GM19043 (cell line): ENCODE results near the gene NDFIP1.
"Not testable (repeated sequence)": the region's sequence is repeated elsewhere in the genome, so short reads cannot be mapped to it uniquely, and the experiment has no call there.

ENCODE experiments used
- ATAC-seq: cut with Tn5 transposase; IDR thresholded peaks from one replicate; pipeline ENCODE4 v1.9.1; 2021; ENCODE audit warnings: low read depth; ENCODE audit not compliant: unreplicated experiment

The NDFIP1 gene, protein sequence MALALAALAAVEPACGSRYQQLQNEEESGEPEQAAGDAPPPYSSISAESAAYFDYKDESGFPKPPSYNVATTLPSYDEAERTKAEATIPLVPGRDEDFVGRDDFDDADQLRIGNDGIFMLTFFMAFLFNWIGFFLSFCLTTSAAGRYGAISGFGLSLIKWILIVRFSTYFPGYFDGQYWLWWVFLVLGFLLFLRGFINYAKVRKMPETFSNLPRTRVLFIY

DNA sequence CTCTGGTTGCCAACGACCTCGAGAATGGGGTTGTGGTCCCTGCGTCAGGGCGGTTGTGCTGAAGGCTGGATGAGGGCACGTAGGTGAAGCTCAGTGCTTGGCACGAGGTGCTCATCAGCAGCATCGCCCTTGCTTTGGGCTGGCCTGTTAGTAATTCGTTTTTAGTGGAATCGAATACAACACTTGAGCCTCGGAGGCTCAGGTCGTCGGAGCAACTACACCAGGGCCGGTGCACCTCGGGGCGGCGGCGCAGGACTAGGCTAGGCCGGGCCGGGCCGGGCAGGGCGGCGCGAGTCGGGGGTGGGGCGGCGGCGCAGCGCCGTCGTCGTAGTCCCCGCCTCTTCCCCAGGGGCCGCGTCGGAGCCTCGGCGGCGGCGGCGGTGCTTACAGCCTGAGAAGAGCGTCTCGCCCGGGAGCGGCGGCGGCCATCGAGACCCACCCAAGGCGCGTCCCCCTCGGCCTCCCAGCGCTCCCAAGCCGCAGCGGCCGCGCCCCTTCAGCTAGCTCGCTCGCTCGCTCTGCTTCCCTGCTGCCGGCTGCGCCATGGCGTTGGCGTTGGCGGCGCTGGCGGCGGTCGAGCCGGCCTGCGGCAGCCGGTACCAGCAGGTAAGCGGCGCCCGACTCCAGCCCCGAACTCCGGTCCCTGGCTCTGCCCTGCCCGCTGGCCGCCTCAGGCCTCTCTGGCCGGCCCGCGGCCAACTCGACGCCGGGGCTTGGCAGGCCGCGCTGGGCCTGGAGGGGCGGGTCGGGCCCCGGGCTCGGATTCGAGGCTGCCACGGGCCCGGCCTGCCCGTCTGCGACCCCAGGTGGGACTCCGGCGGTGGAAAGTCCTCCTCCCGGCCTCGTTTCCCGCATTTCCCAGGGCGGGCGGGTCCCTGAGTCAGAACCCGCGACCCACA is at the start of gene NDFIP1:
NDFIP1 (plus strand) TSS at position 348 of the 899 bp plus-strand sequence; CDS start at position 544, 196 bp downstream.
- peak; percentile 97 for ATAC-seq

DNA sequence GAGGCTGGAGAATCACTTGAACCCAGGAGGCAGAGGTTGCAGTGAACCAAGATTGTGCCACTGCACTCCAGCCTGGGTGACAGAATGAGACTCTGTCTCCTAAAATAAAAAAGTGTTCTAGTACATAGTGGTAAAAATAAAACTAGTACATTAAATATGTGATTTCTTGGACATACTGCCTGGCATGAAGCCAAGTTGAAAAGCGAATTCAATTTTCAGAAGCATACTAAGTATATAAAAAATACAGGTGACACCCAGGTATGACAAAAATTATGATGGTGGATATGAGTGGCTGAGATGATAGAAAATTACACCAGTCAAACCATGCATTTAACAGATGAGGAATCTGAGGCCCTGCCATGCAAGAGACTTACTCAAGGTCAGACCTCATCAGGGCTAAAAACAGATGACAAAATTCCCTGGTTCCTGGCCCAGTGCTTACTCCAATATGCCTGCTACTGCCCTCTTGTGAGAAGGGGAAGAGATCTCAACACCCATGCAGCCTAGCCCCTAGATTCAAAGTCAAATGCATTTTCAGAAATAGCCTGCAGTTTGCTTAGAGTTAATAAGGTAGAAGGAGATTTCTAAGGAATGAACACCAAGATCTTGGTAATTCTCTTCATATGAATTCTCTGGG is 49.2 kb upstream of the NDFIP1 start:
- ATAC-seq: no peak

DNA sequence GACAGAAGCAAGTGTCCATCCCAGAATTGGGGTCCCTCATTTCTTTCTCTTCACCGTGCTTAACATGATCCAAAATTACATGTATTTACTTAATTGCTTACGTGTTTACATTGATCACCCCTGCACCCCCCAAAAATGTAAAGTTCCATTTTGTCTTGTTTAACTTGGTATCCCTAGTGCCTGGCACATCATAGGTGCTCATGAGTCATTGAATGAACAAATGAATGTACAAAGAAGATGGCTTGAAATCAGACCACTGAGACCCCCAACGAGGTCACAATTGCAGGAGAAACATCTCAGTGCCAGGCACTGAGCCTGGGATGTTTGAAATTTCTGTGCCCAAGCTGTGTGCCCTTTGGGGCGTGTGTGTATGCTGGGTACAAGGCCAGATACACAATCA is 45.2 kb upstream of the NDFIP1 start:
- no peak for ATAC-seq

DNA sequence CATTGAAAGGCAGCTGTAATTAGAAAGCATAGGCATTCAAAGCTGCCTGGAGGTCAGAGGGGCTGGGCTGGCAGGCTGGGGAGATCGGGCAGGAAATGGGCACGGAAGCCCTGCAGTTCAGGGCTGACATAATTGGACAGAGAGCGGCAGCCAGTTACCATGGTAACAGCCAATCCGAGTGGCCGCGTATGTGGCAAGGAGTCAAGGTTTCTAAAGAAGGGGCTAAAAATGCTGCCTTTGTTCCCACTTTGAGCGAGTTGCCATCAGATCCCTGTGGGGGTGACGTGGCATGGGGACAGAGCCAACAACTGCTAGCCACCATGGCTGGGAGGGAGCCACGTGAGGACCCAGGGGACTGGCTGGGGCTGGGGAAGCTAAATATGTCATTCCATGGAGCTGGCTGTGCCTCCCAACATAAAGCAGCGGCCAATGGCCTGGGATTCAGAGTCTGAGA is 44.7 kb upstream of the NDFIP1 start:
- ATAC-seq: no peak

DNA sequence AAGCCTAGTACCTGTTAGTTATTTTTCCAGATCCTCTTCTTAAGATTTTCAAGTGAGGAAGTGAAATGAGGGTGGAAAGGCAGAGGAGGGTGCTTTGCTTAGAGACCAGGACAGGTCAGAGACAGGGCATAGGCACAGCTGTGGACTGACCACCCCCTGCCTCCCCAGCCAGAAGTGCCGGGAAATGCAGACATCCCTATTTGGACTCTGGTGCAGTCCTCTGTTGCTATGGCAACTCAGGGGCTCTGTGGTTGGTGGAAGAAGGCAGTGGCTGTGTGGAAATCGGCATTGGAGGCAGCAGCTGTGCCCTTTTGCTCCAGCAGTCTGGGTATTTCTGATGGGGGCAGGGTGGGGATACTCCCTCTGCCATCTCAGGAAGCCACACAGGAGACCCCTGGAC is 43.3 kb upstream of the NDFIP1 start:
- no peak for ATAC-seq

DNA sequence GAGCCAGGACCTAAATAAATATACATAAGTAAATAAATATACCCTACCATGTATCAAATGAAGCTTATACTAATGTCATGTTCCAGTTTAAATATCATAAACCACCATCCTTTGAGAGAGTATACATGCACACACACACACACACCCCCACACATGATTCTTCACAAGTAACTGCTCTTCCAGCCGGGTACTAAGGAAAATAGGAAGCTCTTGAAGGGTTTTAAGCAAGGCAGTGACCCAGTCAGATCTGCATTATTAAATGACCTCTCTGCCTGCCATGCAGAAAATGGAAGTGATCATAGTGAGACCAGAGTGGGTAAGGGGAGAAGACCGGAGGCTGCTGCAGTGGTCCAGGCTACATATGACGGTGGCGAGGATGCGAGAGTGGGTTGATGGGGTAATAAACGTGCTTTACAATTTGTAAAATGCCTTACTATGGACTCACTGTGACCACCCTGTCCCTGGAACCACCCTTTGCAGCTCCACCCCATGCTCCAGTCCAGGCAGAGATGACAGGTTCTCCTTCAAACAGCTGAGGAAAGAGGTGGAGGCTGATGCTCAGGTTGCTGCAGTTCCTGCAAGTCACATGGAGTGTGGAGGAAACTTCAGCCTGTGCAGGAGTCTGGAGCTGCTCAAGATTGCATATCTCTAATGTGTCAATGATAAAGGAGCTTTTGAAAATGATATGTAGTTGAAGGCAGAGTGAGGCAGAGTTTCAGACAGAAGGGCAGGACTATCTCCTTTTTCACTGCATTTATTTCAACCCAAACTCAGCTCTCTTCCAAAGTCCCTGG is 38.8 kb upstream of the NDFIP1 start:
- no peak for ATAC-seq

DNA sequence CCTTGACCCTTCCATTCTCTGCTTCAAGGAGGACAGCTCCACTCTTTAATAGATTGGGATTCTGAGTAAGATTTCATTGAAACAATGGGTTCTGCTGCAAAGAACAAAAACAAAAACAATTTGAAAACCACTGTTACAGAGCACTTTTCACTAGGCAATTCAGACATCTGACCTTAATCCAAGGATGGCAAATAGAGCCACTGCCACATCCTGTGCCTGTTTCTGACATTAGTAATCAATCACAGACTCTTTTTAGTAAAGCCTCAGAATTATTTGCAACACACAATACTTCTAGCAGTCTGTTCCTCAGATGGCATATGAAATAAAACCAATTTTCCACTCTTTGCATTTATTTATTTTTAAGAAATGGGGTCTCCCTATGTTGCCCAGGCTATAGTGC is 37.8 kb upstream of the NDFIP1 start:
- no peak for ATAC-seq

DNA sequence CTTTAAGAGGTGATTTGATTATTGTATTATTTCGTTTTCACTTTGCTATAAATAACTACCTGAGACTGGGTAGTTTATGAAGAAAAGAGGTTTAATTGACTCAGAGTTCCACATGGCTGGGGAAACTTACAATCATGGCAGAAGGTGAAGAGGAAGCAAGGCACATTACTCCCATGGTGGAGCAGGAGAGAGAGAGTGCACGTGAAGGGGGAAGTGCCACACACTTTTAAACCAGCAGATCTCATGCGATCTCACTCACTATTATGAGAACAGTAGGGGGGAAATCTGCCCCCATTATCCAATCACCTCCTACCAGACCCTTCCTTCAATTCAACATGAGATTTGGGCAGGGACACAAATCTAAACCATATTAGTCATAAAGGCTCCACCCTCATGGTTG is 36.1 kb upstream of the NDFIP1 start:
- ATAC-seq: no peak

DNA sequence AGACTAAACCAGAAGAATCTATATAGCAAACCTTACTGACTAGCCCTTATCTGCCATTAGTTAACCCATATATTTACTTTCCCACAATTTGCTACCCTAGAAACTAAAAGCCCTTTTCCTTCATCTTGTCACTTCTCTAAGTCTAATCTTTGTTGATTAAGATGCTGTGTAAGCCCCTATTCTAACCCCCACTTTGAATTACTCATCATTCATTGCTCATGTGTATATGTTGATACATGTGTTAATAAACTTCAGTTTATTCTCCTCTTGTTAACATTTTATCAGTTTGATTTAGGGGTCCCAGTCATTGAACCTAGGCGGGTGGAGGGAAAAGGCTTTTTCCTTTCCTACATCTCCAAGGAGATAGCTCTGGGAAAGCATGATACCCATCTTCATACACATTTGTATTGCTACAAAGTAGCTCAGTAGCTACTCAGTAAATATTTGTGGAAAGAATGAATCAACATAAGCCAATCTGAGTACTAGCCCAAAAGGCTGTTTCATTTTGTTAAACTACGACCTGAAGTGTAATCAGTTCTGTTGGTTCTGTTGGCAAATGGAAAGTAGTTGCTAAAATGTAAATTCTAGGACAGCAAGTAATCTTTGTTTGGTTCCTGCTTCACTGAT is 35.1 kb upstream of the NDFIP1 start:
- no peak for ATAC-seq

DNA sequence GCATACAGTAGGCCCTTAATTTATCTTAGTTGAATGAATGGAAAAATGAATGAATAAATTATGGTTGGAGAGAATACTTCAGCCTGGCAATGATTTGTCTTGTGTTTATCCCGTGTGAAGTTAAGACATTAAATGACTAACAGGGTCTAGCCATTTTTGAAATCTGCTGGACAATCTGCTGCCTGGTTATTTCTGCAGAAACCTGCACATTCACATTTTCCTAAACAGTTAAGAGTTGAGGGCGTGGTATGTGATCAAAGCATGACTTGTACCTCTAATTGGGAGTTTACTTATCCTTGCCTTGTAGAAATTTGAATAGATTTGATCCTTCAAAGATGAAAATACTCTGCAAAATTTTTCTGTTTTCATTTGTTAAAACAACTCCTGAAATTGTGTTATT is 34.6 kb upstream of the NDFIP1 start:
- ATAC-seq: no peak

DNA sequence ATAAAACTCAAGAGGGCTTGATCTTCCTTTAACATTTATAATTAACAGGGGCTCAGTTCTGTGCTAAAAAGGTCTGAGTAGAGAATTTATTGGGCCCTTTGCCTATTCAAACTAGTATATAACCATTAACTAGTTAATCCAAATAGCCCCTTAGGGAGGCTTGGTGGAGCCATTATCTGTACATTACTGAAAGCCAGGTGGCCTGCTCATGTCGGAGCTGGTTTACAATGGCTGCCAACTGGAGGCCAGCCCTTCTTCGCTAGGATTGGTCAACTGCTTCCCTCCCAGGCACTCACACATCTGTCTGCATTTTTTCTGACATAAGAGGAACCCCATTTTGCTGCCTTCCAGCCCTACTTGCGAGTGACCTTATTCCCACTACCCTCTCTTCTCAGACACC is 30.4 kb upstream of the NDFIP1 start:
- ATAC-seq: no peak

DNA sequence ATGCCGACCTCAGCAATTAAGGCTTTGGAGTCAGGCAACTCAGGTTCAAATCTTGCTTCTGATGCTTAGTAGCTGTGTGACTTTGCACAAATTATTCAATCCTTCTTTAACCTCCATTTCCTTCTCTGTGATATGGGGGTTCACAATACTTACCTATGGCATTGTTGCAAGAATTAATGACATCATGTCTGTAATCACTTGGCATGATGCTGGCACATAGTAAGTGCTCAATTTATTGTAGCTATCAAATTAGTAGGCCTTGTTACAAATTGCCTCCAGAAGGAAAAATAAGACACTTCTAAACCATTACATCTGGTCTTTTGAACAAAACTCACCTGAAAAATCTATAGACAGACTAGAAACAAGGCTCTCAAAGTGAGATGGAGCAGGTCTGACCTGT is 29.9 kb upstream of the NDFIP1 start:
- no peak for ATAC-seq

DNA sequence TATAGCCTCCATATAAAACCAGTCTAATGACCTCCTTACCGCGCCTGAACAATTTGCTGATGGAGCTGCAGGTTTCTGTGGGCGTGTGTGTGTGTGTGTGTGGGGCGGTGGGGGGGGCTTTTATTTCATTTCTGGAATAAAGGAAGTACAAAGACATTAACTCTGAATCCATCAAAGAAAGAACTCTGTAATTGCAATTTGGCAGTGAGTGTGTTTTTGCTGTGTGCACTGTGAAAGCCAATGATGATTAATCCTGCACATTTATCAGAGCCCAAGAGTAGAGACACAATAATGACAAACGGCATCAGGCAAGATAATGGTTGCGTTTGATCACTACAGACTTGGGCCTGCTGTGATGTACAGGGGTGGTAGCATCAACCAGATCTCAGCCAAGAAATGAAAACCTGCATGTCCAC is 29.3 kb upstream of the NDFIP1 start:
- no peak for ATAC-seq

DNA sequence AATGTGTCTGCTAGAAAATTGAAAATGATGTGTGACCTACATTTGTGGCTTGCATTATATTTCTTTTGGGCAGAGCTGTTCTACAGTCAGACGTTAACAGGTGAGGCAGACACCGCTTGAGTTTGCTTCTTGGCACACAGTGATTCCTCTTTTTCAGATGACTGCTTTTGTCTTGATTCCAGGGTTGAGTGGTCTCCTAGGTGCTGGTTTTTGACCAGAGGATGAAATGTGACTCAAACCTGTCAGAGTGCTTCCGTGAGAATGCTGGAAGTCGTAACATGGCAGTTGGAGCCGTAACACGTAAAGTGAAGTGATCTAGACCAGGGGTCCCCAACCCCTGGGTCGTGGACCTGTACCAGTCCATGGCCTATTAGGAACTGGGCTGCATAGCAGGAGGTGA is 28.3 kb upstream of the NDFIP1 start:
- ATAC-seq: no peak

DNA sequence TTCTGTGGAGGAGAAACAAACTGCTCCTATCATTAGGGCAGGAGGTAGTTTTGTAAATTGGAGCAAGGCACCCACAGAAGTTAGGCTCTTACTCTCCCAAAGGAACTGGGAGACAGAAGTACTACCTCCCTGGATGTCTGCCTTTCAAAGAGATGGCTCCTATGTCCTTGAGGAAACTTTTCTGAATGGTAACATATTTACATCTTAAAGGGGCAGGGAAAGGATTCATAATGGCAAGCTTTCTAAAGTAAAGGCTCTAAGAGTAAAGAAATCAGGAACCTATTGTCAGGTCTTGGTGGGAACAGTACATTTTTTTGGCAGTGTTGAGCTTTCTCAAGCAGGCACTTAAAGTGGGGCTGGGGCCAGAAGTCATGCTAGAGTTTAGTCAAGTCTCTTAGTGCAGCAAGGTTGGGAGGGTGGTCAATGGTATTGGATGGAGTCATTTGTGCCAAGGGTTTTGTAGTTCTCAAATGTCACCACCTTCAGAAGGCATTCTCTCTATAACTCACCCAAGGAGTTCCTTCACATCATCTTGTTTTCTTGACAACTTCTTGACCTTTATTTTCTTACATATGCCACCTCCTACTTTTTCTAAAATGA is 26.3 kb upstream of the NDFIP1 start:
- no peak for ATAC-seq

DNA sequence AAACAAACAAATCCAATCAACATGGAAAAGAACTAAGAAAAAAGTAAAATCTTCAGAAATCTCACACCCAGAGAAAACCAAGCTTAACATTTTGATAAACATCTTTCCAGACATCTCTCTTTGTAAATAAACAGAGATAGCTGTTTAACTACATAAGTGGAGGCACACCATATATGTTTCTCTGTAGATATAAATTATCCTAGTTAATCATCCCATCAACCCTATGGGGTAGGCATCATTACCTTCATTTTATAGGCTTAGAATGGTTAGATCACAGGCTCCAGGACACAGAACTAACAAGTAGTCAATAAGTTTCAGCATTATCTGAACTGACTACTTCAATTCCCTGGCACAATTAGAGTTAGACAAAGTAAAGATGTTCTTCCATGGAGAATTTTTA is 22.4 kb upstream of the NDFIP1 start:
- no peak for ATAC-seq

DNA sequence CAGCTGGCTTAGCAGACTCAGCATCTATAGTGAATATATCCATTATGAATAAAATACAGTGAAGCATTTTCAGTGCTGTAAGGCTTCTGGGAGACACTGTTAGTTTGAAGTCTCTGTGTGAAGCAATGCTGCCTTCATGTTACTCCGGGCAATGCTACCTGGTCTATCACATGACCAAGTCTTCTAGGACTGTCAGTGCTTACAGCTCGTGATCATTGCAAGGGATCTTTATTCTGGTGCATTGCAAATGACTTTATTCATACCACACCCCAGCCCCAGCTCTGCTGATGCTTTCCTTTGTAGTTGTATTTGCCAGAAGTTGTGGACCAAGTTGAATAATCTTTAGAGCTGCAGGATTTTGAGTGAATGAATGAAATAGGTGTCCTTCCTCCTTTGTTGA is 21.9 kb upstream of the NDFIP1 start:
- ATAC-seq: no peak

DNA sequence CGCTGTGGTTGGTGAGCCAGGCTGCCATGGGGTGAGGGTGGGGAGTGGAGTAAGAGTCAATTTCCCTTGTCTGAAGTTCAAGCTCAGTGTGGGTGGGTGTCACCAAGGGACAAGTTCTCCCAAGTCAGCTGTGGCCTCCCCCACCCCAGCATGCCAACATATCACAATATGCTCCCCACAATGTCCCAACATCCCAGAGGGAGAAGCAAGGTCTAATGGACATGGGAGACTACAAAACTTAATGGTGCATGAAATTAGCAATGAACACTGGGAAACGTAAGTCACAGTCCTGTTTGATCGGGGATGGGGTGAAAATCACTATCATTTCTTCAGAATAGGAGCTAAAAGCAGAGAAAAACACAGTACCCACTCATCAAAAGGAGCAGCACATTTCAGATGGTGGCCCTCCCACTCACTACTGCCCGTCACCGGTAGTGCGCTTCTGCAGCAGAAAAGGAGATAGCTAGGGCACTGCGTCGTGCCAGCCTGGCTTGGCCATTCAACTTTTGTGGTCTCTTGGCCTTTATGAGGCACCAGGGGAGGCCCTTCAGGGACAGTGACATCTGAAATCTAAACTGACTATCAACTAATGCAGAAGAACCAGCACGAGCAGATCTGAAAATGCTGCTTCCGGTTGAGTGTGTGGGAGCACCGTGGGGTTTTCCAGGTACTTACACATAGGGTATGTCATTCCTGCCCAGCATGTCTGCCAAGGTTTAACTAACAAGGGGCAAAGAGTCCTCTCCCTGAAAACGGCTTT is 20.5 kb upstream of the NDFIP1 start:
- no peak for ATAC-seq

DNA sequence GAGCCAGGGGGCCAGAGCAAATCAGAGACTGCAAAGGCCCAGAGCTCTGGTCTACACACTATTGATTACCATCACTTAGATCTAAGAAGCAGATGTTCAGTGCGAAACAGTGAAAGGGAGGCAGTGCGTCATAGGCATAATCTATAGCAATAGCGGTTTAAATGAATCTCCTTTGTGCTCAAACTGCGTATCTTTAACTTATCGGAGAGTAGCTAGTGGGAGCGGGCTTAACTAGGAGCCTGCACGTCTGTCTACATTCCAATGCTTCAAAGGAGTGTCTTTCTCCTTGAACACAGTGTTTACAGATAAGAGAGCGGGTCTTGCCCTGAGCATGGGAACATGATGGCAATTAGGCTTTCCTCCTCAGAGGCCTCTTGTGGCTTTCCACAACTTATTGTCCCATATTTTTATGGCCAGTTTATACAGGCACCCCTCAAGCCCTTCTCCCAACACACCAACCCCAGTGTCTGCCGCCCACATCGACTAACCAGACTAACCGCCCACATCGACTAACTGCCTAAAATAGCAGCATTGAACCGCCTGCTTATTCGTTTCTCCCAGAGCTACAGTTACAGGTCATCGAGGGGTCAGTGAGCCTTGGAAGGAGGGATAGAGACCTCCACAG is 19.6 kb upstream of the NDFIP1 start:
- not testable (repeated sequence) for ATAC-seq
